Measurements from ENCODE around the gene STK16. TPM values are rescaled to one million over a fixed set of nuclear protein-coding genes. Genes with fewer than 3 reads are reported as not detected.

STK16 gene
- total and polyA plus RNA-seq, 2 of the 13 experiments (the other 11 are each of a cell fraction or from before 2014, with no cell fraction given), result 28.0 to 50.9 TPM

DNA sequence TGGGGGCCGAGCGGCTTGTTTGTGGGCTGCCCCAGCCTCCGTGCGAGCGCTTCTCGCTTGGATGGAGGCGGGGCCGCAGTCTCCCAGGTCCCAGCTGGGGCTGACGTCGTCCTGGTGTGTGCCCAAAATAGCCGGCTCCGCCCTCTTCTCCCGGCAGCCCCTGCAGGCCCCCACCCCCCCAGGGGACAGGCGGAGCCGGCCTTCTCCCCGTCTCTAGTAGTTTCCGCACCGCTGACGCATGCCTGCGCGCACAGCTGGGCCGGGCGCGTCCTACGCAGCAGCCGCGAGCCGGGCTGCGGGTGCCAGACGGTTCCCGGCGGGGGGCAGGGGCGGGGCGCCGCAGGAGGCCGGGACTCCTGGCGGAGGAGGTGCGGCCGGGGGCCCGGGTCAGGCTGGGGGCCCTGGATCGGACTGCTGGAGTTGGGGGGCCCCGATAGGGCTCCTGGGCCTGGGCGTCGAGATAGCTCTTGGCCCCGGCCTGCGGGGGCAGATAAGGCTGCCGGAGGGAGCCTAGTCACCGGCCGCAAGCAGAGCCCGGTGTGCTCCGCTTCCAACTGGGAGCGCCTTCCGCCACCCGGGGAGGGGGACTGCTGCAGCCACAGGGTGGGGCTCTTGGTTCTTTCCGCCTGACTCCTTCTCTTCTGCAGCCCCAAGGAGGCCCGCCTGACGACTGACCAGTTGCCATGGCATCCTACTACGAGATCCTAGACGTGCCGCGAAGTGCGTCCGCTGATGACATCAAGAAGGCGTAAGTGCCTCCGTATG lies 34.1 kb downstream of the STK16 start, which contains the start of gene DNAJB2 (continued):
- TF ChIP-seq KLF12 (CRISPR knock-in tag; IDR thresholded peaks at IDR 0.05; ENCODE audit: borderline replicate concordance), result no peak
- TF ChIP-seq, protein P1, sequence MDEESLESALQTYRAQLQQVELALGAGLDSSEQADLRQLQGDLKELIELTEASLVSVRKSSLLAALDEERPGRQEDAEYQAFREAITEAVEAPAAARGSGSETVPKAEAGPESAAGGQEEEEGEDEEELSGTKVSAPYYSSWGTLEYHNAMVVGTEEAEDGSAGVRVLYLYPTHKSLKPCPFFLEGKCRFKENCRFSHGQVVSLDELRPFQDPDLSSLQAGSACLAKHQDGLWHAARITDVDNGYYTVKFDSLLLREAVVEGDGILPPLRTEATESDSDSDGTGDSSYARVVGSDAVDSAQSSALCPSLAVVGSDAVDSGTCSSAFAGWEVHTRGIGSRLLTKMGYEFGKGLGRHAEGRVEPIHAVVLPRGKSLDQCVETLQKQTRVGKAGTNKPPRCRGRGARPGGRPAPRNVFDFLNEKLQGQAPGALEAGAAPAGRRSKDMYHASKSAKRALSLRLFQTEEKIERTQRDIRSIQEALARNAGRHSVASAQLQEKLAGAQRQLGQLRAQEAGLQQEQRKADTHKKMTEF (CRISPR knock-in tag; IDR thresholded peaks at IDR 0.05), result peak; percentile 95
- 0 out of 2 replicates have a peak, but pooled peaks have one; percentile 77 for TF ChIP-seq ZNF878 (CRISPR knock-in tag; IDR thresholded peaks at IDR 0.05)
- TF ChIP-seq, protein P2, sequence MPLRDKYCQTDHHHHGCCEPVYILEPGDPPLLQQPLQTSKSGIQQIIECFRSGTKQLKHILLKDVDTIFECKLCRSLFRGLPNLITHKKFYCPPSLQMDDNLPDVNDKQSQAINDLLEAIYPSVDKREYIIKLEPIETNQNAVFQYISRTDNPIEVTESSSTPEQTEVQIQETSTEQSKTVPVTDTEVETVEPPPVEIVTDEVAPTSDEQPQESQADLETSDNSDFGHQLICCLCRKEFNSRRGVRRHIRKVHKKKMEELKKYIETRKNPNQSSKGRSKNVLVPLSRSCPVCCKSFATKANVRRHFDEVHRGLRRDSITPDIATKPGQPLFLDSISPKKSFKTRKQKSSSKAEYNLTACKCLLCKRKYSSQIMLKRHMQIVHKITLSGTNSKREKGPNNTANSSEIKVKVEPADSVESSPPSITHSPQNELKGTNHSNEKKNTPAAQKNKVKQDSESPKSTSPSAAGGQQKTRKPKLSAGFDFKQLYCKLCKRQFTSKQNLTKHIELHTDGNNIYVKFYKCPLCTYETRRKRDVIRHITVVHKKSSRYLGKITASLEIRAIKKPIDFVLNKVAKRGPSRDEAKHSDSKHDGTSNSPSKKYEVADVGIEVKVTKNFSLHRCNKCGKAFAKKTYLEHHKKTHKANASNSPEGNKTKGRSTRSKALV (CRISPR knock-in tag; IDR thresholded peaks at IDR 0.05), result peak; percentile 82
- TF ChIP-seq BRD4 (CRISPR knock-in tag; IDR thresholded peaks at IDR 0.05), result no peak
- peak; percentile 34; the same call in 1 of the 2 replicates for TF ChIP-seq SOX5 (CRISPR knock-in tag; IDR thresholded peaks at IDR 0.05; ENCODE audit: borderline replicate concordance)
- peak; percentile 86 for TF ChIP-seq NFKBIZ (CRISPR knock-in tag; IDR thresholded peaks at IDR 0.05)
- peak; percentile 91; the same call in 1 of the 2 replicates for TF ChIP-seq ZIK1 (CRISPR knock-in tag; IDR thresholded peaks at IDR 0.05; ENCODE audit: borderline replicate concordance, low read depth)
- TF ChIP-seq, protein P3, sequence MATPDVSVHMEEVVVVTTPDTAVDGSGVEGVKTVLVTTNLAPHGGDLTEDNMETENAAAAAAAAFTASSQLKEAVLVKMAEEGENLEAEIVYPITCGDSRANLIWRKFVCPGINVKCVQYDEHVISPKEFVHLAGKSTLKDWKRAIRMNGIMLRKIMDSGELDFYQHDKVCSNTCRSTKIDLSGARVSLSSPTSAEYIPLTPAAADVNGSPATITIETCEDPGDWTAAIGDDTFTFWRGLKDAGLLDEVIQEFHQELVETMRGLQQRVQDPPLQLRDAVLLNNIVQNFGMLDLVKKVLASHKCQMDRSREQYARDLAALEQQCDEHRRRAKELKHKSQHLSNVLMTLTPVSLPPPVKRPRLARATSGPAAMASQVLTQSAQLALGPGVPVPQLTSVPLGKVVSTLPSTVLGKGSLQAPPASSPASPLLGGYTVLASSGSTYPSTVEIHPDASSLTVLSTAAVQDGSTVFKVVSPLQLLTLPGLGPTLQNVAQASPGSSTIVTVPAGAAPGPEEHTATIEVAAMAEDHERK (CRISPR knock-in tag; IDR thresholded peaks at IDR 0.05; ENCODE audit: low read depth), result peak; percentile 78
- TF ChIP-seq NFKB2 (CRISPR knock-in tag; IDR thresholded peaks at IDR 0.05; ENCODE audit: borderline replicate concordance), result peak; percentile 95
- TF ChIP-seq ZNF335 (CRISPR knock-in tag; IDR thresholded peaks at IDR 0.05), result peak; percentile 79
- TF ChIP-seq SAFB2 (CRISPR knock-in tag; IDR thresholded peaks at IDR 0.05; ENCODE audit: borderline replicate concordance, low read depth), result no peak
- no peak for TF ChIP-seq ZNF615 (CRISPR knock-in tag; IDR thresholded peaks at IDR 0.05; ENCODE audit: borderline replicate concordance)
- TF ChIP-seq ZBTB8A (CRISPR knock-in tag; IDR thresholded peaks at IDR 0.05; ENCODE audit: borderline replicate concordance, low read depth), result no peak
- peak; percentile 57; the same call in 1 of the 2 replicates for TF ChIP-seq ZNF768 (CRISPR knock-in tag; IDR thresholded peaks at IDR 0.05)
- TF ChIP-seq, protein P4, sequence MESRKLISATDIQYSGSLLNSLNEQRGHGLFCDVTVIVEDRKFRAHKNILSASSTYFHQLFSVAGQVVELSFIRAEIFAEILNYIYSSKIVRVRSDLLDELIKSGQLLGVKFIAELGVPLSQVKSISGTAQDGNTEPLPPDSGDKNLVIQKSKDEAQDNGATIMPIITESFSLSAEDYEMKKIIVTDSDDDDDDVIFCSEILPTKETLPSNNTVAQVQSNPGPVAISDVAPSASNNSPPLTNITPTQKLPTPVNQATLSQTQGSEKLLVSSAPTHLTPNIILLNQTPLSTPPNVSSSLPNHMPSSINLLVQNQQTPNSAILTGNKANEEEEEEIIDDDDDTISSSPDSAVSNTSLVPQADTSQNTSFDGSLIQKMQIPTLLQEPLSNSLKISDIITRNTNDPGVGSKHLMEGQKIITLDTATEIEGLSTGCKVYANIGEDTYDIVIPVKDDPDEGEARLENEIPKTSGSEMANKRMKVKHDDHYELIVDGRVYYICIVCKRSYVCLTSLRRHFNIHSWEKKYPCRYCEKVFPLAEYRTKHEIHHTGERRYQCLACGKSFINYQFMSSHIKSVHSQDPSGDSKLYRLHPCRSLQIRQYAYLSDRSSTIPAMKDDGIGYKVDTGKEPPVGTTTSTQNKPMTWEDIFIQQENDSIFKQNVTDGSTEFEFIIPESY (CRISPR knock-in tag; IDR thresholded peaks at IDR 0.05), result no peak; the same call in none of the 2 replicates
- peak; percentile 68 for TF ChIP-seq TEAD3 (CRISPR knock-in tag; optimal IDR thresholded peaks at IDR 0.05; ENCODE audit: borderline replicate concordance)
- 0 out of 2 replicates have a peak, but pooled peaks have one; percentile 58 for TF ChIP-seq TOE1 (CRISPR knock-in tag; IDR thresholded peaks at IDR 0.05)
- no peak for TF ChIP-seq CCAR2 (optimal IDR thresholded peaks at IDR 0.05; ENCODE audit: low read depth, low read length)
- peak; percentile 67; the same call in 1 of the 2 replicates for TF ChIP-seq ZNF766 (CRISPR knock-in tag; IDR thresholded peaks at IDR 0.05; ENCODE audit: borderline replicate concordance)
- TF ChIP-seq SETDB1 (CRISPR knock-in tag; IDR thresholded peaks at IDR 0.05; ENCODE audit: borderline replicate concordance), result no peak
- TF ChIP-seq ZNF749 (CRISPR knock-in tag; IDR thresholded peaks at IDR 0.05; ENCODE audit: borderline replicate concordance), result peak; percentile 39; the same call in 1 of the 2 replicates
- peak; percentile 63; the same call in 1 of the 2 replicates for TF ChIP-seq HES4 (CRISPR knock-in tag; IDR thresholded peaks at IDR 0.05; ENCODE audit: borderline replicate concordance)
